Measurements from ENCODE around the gene LINGO1.

GRCh38 chr15:77606142-77607034 lies 26.3 kb downstream of the LINGO1 start:
- TF ChIP-seq CTCF (IDR thresholded peaks at IDR 0.05; ENCODE audit: insufficient read depth, low read depth, low read length) (no peak), EZH2 (IDR thresholded peaks at IDR 0.05; ENCODE audit: insufficient read depth, low read length) (no peak)
